GM21528 (cell line): ENCODE results near the gene NUP50.

Source experiments
- ATAC-seq: cut with Tn5 transposase; IDR thresholded peaks from one replicate; pipeline ENCODE4 v1.9.1; 2021; ENCODE audit warnings: mild to moderate bottlenecking, moderate library complexity; ENCODE audit not compliant: unreplicated experiment, low FRiP score

The NUP50 gene

DNA sequence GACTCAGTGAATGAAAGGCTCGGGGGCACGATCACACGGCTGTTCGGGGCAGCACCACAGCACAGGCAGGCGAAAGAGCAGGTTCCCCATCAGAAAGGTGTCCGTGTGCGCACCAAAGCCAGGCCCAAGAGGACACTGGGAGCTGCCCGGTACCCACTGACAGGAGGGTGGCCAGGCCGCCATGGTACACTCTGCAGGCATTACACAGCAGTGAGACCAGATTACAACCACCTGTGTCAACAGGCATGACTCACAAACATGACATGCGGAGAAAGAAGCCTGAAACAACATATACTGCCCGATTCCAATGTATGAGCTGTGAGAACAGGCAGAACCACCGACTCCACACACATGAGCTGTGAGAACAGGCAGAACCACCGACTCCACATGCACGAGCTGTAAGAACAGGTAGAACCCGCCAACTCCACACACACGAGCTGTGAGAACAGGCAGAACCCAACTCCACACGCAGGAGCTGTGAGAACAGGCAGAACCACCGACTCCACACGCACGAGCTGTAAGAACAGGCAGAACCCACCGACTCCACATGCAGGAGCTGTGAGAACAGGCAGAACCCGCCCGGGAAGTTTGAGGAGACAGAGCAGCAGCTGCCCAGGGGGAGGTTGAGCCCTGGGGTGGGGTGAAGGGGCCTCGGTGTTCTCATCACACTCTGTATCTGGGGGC is 44.4 kb downstream of the NUP50 start:
- ATAC-seq = no peak

GRCh38 chr22:45208696-45208992 is 44.9 kb downstream of the NUP50 start:
- no peak for ATAC-seq

DNA sequence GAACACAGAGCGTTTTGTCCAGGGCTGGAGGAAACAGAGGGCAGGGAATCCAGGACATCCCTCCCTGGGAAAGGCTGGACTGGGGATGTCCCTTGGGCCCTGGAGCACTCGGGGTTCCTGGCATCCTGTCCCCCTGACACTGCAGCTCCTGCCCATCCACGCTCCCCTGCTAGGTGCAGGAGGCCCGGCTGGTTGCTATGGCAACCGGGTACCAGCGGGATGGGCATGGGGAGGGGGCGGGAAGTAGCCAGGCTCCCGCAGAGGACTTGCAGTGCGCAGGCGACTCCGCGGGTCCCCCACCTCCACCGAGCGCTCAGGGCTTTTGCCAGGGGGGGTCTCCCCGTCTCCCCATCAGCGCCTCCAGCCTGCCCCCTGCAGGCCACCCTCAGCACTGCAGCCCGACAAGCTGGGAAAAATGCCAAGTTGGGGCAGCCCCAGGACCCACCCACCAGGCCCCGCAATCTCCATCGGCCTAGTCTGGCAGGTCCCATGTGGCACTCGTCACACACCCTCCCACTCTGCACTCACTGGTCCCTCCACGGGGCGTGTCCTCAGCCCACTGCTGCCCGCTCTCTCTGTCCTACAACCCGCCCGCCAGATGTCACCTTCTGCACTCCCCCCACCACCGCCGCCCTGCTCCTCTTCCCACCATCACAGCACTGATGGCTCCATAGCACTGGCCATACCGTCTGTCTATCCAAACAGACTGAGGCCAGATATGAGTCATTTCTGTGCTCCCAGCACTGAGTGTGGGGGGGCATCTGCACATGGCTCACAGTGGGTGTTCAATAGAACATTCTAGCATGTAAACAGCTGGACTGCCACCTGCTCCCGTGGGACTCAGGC is 45.5 kb downstream of the NUP50 start:
- ATAC-seq = no peak

DNA sequence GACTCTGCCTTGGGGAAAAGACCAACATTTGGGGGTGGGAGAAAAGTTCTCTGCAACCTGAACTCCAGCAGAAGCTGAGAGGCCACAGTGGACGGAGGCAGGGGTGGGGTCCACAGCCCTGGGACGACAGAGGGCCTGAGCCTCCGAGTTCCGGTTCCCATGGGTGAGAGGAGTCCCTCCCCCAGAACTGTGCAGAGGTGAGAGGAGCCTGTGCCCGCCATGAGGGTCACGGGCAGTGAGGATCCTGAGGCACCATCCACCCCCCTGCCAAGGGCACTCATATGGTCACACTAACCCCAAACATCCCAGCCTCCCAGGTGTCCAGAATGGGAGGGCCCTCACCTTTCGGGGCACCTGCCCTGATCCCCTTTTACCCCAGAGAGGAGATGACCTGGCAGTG is 46.4 kb downstream of the NUP50 start:
- no peak for ATAC-seq

DNA sequence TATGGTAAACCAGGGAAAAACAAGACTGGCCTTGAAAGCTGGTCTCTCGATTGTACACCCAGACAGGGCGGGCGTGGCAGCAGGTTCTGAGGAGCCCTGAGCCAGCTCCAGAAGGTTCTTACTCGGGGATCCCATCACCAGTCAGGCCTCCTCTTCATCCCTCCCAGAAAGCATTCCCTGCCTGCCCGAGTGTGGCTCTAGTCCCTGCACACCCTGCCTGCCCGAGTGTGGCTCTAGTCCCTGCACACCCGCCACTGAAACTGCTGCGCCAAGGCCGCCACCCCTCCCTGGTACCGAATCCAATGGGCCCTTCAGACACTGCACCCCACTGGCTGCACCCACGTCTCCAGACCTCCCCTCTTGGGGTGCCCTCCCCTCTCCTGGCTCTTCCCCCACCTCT is 46.9 kb downstream of the NUP50 start:
- ATAC-seq = no peak

- no peak for ATAC-seq
Observed at GRCh38 chr22:45210991-45211390, 47.3 kb downstream of the NUP50 start.

DNA sequence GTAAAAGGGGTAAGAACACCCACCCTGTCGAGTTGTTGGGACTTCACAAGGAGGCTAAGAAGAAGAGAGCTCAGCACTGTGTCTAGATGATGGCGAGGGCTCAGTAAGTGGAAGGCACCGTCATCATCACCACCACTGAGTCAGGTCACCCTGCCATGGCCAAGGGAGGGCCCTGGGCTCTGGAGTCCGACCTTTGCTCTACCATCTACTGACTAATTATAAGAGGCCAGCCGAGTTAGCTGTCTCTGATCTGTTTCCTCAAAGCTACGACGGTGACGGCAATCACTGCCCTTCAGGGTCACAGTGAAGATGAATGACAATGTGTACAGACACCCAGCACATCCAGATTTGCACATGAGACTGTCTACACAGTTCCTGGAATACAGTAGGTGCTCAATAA is 47.7 kb downstream of the NUP50 start:
- ATAC-seq = no peak

- ATAC-seq = no peak
Observed at GRCh38 chr22:45211848-45212247, 48.1 kb downstream of the NUP50 start.

GRCh38 chr22:45212306-45212709 is 48.6 kb downstream of the NUP50 start:
- ATAC-seq = no peak

DNA sequence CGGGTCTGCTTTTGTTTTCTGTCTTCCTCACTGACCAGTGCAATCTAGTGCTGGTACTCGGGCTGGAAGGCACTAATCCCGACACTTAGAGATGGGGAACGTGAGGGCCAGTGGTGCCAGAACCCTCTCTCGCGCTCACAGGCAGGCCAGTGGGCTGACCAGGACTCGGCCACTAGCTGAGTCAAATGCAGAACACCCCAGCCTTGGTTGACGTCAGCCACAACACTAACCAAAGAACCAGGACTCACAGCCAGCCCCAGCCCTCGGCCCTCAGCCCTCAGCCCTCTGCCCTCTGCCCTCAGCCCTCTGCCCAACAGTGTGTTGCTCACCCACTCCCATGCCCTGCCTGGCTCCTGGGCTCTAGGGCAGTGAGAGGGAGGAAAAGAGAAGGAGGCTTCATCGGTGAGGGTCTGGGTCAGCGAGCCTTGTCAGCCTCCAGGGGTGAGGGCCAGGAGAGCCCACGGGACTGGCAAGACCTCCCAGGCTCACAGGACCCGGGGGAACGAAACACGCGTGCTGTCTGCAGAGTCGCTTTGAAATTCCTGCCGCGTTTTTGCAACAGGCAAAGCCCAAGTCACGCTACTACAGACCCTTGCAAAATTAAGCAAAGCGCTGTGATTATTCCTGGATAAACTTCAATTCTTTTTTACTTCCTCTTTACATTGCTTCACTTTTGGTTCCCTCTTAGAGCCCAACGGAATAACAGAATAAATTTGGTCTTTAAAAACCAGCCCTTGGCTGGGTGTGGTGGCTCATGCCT is 49.4 kb downstream of the NUP50 start:
- ATAC-seq = no peak

GRCh38 chr22:45216133-45217003 is 52.6 kb downstream of the NUP50 start:
- no peak for ATAC-seq

GRCh38 chr22:45217345-45217744 is 53.6 kb downstream of the NUP50 start:
- no peak for ATAC-seq

GRCh38 chr22:45217806-45218205 is 54.1 kb downstream of the NUP50 start:
- ATAC-seq = no peak

- no peak for ATAC-seq
Observed at GRCh38 chr22:45218976-45219375, 55.3 kb downstream of the NUP50 start.

GRCh38 chr22:45221201-45221600 is 57.5 kb downstream of the NUP50 start:
- no peak for ATAC-seq

- ATAC-seq = no peak
Observed at GRCh38 chr22:45223304-45224117, 59.8 kb downstream of the NUP50 start.

- no peak for ATAC-seq
Observed at GRCh38 chr22:45224331-45224730, 60.6 kb downstream of the NUP50 start.

DNA sequence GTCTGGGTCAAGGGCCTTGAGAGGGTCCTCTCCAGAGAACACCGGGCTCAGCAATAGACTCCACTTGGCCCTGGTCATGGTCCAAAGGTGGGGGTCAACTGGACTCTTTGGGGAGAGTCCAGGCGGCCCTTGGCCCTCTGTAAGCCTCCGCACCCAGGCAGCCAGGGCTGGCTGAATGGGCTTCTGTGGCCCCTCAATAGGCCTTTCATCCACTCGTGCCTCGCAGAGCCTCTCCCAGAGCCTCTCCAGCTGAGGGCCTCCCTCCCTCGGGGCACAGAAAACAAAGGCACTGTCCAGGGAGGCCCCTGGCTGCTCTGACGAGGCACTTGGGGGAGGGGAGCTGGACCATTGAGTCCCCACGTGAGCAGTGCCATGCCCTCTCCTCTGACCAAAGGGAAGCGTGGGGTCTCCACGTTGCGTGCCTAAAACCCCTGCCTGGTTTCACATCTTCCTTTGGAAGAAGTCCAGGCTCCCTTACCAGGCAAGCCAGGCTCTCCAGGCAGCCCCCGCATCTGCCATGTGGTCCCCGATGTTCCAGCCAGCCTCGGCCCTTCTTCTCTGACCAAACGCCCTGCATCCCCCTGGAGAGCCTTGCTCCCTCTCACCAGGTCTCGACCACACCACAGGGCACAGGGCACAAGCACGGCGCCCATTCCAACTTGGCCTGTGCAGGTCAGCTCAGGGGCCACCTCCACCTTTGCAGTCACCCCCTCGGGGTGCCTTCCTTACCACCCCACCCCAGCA is 61.4 kb downstream of the NUP50 start:
- no peak for ATAC-seq
